ENCODE results near the gene MICAL3.

The MICAL3 gene

DNA sequence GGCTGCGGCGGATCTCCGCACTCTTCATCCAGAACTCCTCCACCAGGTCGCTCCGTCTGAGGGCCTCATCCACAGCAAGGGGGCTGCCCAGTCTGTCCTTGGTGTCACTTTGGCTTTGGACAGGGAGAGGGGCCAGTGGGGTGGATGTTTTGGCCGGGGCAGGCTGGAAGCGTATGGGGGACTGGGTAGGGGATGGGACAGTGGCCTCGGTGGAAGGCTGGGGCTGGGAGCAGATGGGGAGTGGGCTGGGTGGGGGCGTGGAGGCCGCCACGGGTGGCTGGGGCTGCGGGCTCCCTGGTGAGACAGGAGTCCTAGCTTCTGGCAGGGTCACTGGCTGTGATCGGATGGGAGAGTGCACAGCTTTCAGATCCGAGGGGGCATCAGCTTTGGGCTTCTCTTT lies 205.7 kb downstream of the MICAL3 start:
- Histone ChIP-seq H3K27me3 (ENCODE audit: insufficient read depth, poor library complexity, severe bottlenecking) (no peaks in the 10 kb centered on the region), H3K27ac (replicated peaks) (no peak overlapping the region), H3K4me3 (replicated peaks; ENCODE audit: insufficient read depth, low read length) (no peak overlapping the region)
- DNase-seq (ENCODE audit: low read depth in 1 of 2, low spot score in 1 of 2): no peak
- TF ChIP-seq POLR2AphosphoS5 (IDR thresholded peaks at IDR 0.05; ENCODE audit: low read depth) (no peak), SPI1 (IDR thresholded peaks at IDR 0.05; ENCODE audit: borderline replicate concordance, low read depth) (no peak)

- no peaks in the 10 kb centered on the region for H3K27me3 ChIP-seq (ENCODE audit: insufficient read depth, poor library complexity, severe bottlenecking)
- H3K4me3 ChIP-seq (replicated peaks; ENCODE audit: insufficient read depth, low read length): no peak overlapping the region
- no peak for DNase-seq (ENCODE audit: low read depth in 1 of 2, low spot score in 1 of 2)
- H3K27ac ChIP-seq (replicated peaks): no peak overlapping the region
- no peak for TF ChIP-seq SPI1 (IDR thresholded peaks at IDR 0.05; ENCODE audit: borderline replicate concordance, low read depth)
- TF ChIP-seq, protein P1, sequence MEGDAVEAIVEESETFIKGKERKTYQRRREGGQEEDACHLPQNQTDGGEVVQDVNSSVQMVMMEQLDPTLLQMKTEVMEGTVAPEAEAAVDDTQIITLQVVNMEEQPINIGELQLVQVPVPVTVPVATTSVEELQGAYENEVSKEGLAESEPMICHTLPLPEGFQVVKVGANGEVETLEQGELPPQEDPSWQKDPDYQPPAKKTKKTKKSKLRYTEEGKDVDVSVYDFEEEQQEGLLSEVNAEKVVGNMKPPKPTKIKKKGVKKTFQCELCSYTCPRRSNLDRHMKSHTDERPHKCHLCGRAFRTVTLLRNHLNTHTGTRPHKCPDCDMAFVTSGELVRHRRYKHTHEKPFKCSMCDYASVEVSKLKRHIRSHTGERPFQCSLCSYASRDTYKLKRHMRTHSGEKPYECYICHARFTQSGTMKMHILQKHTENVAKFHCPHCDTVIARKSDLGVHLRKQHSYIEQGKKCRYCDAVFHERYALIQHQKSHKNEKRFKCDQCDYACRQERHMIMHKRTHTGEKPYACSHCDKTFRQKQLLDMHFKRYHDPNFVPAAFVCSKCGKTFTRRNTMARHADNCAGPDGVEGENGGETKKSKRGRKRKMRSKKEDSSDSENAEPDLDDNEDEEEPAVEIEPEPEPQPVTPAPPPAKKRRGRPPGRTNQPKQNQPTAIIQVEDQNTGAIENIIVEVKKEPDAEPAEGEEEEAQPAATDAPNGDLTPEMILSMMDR (IDR thresholded peaks at IDR 0.05; ENCODE audit: insufficient read depth, low read length): no peak
- TF ChIP-seq POLR2AphosphoS5 (IDR thresholded peaks at IDR 0.05; ENCODE audit: low read depth): no peak
- no peak for TF ChIP-seq GABPA (IDR thresholded peaks at IDR 0.05; ENCODE audit: low read depth)
- TF ChIP-seq, protein P2, sequence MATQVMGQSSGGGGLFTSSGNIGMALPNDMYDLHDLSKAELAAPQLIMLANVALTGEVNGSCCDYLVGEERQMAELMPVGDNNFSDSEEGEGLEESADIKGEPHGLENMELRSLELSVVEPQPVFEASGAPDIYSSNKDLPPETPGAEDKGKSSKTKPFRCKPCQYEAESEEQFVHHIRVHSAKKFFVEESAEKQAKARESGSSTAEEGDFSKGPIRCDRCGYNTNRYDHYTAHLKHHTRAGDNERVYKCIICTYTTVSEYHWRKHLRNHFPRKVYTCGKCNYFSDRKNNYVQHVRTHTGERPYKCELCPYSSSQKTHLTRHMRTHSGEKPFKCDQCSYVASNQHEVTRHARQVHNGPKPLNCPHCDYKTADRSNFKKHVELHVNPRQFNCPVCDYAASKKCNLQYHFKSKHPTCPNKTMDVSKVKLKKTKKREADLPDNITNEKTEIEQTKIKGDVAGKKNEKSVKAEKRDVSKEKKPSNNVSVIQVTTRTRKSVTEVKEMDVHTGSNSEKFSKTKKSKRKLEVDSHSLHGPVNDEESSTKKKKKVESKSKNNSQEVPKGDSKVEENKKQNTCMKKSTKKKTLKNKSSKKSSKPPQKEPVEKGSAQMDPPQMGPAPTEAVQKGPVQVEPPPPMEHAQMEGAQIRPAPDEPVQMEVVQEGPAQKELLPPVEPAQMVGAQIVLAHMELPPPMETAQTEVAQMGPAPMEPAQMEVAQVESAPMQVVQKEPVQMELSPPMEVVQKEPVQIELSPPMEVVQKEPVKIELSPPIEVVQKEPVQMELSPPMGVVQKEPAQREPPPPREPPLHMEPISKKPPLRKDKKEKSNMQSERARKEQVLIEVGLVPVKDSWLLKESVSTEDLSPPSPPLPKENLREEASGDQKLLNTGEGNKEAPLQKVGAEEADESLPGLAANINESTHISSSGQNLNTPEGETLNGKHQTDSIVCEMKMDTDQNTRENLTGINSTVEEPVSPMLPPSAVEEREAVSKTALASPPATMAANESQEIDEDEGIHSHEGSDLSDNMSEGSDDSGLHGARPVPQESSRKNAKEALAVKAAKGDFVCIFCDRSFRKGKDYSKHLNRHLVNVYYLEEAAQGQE (IDR thresholded peaks at IDR 0.05; ENCODE audit: insufficient replicate concordance, low read depth): peak; percentile 71
Observed at GRCh38 chr22:17818180-17818579, 206.2 kb downstream of the MICAL3 start.

DNA sequence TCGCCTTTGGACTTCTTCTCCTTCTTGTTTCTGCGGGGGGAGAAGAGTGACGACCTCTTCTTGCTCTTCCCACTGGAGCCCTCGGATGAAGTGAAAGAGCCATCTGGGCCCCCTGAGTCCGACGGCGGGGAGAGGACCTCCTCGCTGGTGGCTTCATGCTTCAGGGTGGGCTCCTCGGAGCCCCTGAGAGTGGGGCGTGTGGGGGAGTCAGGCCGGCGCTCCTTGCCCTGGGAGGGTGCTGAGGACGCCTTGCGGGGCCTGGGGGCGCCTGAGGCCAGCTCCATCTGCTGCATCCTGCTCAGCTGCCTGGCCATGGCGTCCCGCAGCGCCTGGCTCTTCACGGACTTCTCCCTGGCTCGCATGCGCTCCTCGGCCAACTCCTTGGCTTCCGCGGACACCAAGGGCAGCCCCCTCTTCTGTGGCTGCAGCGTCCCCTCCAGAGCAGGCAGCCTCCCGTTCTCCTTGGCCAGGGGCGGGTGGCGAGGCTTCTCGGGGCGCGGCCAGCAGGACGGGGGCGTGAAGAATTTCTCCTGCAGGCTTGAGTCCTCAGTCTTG lies 206.8 kb downstream of the MICAL3 start:
- H3K27ac ChIP-seq (replicated peaks): no peak overlapping the region
- no peak for DNase-seq (ENCODE audit: low read depth in 1 of 2, low spot score in 1 of 2)
- TF ChIP-seq, protein P2 (IDR thresholded peaks at IDR 0.05; ENCODE audit: insufficient replicate concordance, low read depth): no peak
- TF ChIP-seq GABPA (IDR thresholded peaks at IDR 0.05; ENCODE audit: low read depth) (no peak), POLR2AphosphoS5 (IDR thresholded peaks at IDR 0.05; ENCODE audit: low read depth) (no peak), SPI1 (IDR thresholded peaks at IDR 0.05; ENCODE audit: borderline replicate concordance, low read depth) (no peak)
- TF ChIP-seq, protein P1 (IDR thresholded peaks at IDR 0.05; ENCODE audit: insufficient read depth, low read length): no peak
- H3K27me3 ChIP-seq (ENCODE audit: insufficient read depth, poor library complexity, severe bottlenecking): no peaks in the 10 kb centered on the region
- H3K4me3 ChIP-seq (replicated peaks; ENCODE audit: insufficient read depth, low read length): no peak overlapping the region

DNA sequence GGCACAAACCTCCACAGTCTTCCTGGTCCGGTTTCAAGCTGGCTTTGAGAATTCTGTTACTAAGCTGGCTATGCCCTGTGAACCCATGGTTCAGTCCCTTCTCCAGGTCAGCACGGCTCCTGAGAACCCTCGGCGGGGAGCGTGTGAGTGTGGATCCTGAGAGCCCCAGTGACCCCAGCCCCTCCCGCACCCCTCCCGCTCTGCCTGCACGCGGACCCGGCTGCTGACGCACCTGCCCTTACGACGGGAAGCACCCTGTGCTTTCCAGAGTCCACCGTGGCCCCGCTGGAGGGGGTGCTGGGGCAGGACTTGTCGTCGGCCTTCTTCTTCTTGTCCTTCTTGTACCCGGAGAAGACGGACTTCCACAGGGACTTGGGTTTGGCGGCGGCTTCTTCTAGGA lies 207.3 kb downstream of the MICAL3 start:
- Histone ChIP-seq H3K4me3 (replicated peaks; ENCODE audit: insufficient read depth, low read length) (no peak overlapping the region), H3K27me3 (ENCODE audit: insufficient read depth, poor library complexity, severe bottlenecking) (no peaks in the 10 kb centered on the region), H3K27ac (replicated peaks) (no peak overlapping the region)
- TF ChIP-seq, protein P1 (IDR thresholded peaks at IDR 0.05; ENCODE audit: insufficient read depth, low read length): no peak
- no peak for TF ChIP-seq GABPA (IDR thresholded peaks at IDR 0.05; ENCODE audit: low read depth)
- no peak for TF ChIP-seq POLR2AphosphoS5 (IDR thresholded peaks at IDR 0.05; ENCODE audit: low read depth)
- TF ChIP-seq SPI1 (IDR thresholded peaks at IDR 0.05; ENCODE audit: borderline replicate concordance, low read depth): no peak
- TF ChIP-seq, protein P2 (IDR thresholded peaks at IDR 0.05; ENCODE audit: insufficient replicate concordance, low read depth): no peak
- DNase-seq (ENCODE audit: low read depth in 1 of 2, low spot score in 1 of 2): no peak
